IMR-90 (cell line): ENCODE measurements around the gene DUSP11. TPM values are rescaled to one million over a fixed set of nuclear protein-coding genes. Genes with fewer than 3 reads are reported as not detected.

ENCODE experiments used
- ATAC-seq: fragments of 200-7000 bp; cut with Tn5 transposase; 2 replicates; pipeline ENCODE4 v1.9.1; 2020; ENCODE audit warnings: low read depth, mild to moderate bottlenecking, moderate library complexity
- BruUV-seq: library from RNA; stranded (reverse); fragments of 400-500 nt; replicated peaks from 2 replicates; lab custom pipeline; 2021; lab: Mats Ljungman, UMichigan
- CTCF ChIA-PET: fragments of 300-600 bp; formaldehyde crosslinking; extraction: SDS; loops from one replicate; lab custom pipeline; 2021; ENCODE audit warnings: antibody characterized with exemption; lab: Yijun Ruan, JAX
- POLR2A ChIA-PET: fragments of 300-600 bp; sonication (Branson Sonifier 250); formaldehyde crosslinking; loops from one replicate; lab custom pipeline; 2022; ENCODE audit warnings: antibody characterized with exemption; ENCODE audit not compliant: unreplicated experiment; lab: Charles Lee
- DNase-seq: peaks from one replicate; pipeline ENCODE4 v3.0.0; 2013
- H2AFZ ChIP-seq: replicated peaks from 2 replicates; pipeline ENCODE3; 2013; ENCODE audit warnings: low read length, mild to moderate bottlenecking; ENCODE audit not compliant: poor library complexity
- H2AK5ac ChIP-seq: 2 replicates; pipeline ENCODE4 v1.6.1; 2013; ENCODE audit warnings: low read depth, low read length, inconsistent platforms
- H2AK9ac ChIP-seq: replicated peaks from 2 replicates; pipeline ENCODE3; 2013; ENCODE audit warnings: mild to moderate bottlenecking, low read depth, low read length, moderate library complexity; ENCODE audit not compliant: poor library complexity
- H2BK120ac ChIP-seq: 2 replicates; pipeline ENCODE4 v1.6.1; 2013; ENCODE audit warnings: low read depth, low read length, inconsistent platforms
- H2BK15ac ChIP-seq: 3 replicates; pipeline ENCODE4 v1.6.1; 2013; ENCODE audit warnings: low read depth, low read length, inconsistent platforms
- H2BK20ac ChIP-seq: 2 replicates; pipeline ENCODE4 v1.6.1; 2013; ENCODE audit warnings: low read depth, mild to moderate bottlenecking, inconsistent platforms, low read length, moderate library complexity
- H2BK5ac ChIP-seq: 2 replicates; pipeline ENCODE4 v1.6.1; 2013; ENCODE audit warnings: mild to moderate bottlenecking, low read depth, low read length, inconsistent platforms; ENCODE audit not compliant: poor library complexity, severe bottlenecking
- H3K14ac ChIP-seq: replicated peaks from 2 replicates; pipeline ENCODE4 v1.6.1; 2013; ENCODE audit warnings: low read depth, low read length, inconsistent platforms
- H3K18ac ChIP-seq: 2 replicates; pipeline ENCODE4 v1.6.1; 2013; ENCODE audit warnings: low read depth, low read length, control low read depth
- H3K23ac ChIP-seq: 2 replicates; pipeline ENCODE4 v1.6.1; 2013; ENCODE audit warnings: low read depth, low read length, inconsistent platforms
- H3K27ac ChIP-seq: 2 replicates; pipeline ENCODE4 v1.5.1; 2013; ENCODE audit warnings: mild to moderate bottlenecking, control low read depth, low read length; ENCODE audit not compliant: insufficient read depth
- H3K27me3 ChIP-seq: 2 replicates; pipeline ENCODE4 v1.6.1; 2013; ENCODE audit warnings: low read length; ENCODE audit not compliant: control insufficient read depth, insufficient read depth
- H3K36me3 ChIP-seq: 2 replicates; pipeline ENCODE4 v1.6.1; 2013; ENCODE audit warnings: low read length, mixed read lengths; ENCODE audit not compliant: control insufficient read depth, insufficient read depth
- H3K4ac ChIP-seq: 2 replicates; pipeline ENCODE4 v1.6.1; 2013; ENCODE audit warnings: low read depth, low read length, inconsistent platforms
- H3K4me1 ChIP-seq: 2 replicates; pipeline ENCODE4 v1.6.1; 2013; ENCODE audit warnings: low read length, mixed read lengths; ENCODE audit not compliant: control insufficient read depth, insufficient read depth
- H3K4me2 ChIP-seq: 2 replicates; pipeline ENCODE4 v1.6.1; 2013; ENCODE audit warnings: low read depth, mild to moderate bottlenecking, control low read depth, low read length, moderate library complexity
- H3K4me3 ChIP-seq: 2 replicates; pipeline ENCODE4 v1.5.1; 2013; ENCODE audit warnings: low read depth, mild to moderate bottlenecking, control low read depth, low read length, moderate library complexity; ENCODE audit not compliant: insufficient read depth
- H3K56ac ChIP-seq: 2 replicates; pipeline ENCODE4 v1.6.1; 2013; ENCODE audit warnings: low read length, inconsistent platforms; ENCODE audit not compliant: insufficient read depth; ENCODE audit errors: extremely low read depth
- H3K79me1 ChIP-seq, 2 experiments: 2 replicates each; pipeline ENCODE4 v1.6.1; 2013; ENCODE audit warnings: low read length in 2 of 2, inconsistent platforms in 1 of 2, low read depth in 1 of 2
- H3K9ac ChIP-seq: 2 replicates; pipeline ENCODE4 v1.6.1; 2013; ENCODE audit warnings: low read depth, low read length, control low read depth
- H3K9me1 ChIP-seq: 2 replicates; pipeline ENCODE4 v1.6.1; 2013; ENCODE audit warnings: low read length, inconsistent platforms; ENCODE audit not compliant: insufficient read depth
- H3K9me3 ChIP-seq: 2 replicates; pipeline ENCODE4 v1.6.1; 2013; ENCODE audit warnings: low read length; ENCODE audit not compliant: control insufficient read depth, insufficient read depth
- H4K20me1 ChIP-seq: 2 replicates; pipeline ENCODE4 v1.6.1; 2013; ENCODE audit warnings: low read length, inconsistent platforms; ENCODE audit not compliant: insufficient read depth
- H4K5ac ChIP-seq: 2 replicates; pipeline ENCODE4 v1.6.1; 2013; ENCODE audit warnings: mild to moderate bottlenecking, low read depth, low read length, control low read depth
- H4K8ac ChIP-seq, 2 experiments: 2 replicates each; pipeline ENCODE4 v1.6.1; 2013; ENCODE audit warnings: low read depth in 2 of 2, low read length in 2 of 2, control low read depth in 1 of 2, inconsistent platforms in 1 of 2
- H4K91ac ChIP-seq: 2 replicates; pipeline ENCODE4 v1.6.1; 2013; ENCODE audit warnings: low read depth, low read length, inconsistent platforms; ENCODE audit not compliant: insufficient read depth
- CEBPB ChIP-seq: IDR thresholded peaks from 2 replicates; pipeline ENCODE4 v1.6.1; 2012; ENCODE audit warnings: low read depth, low read length, improper control_type of control experiment
- CHD1 ChIP-seq: IDR thresholded peaks from 2 replicates; pipeline ENCODE4 v1.6.1; 2012; ENCODE audit warnings: low read depth, low read length, improper control_type of control experiment
- FOS ChIP-seq: fragments of 150-350 bp; IDR thresholded peaks from 2 replicates; pipeline ENCODE4 v1.6.1; 2016; ENCODE audit warnings: low read depth, low read length
- MAZ ChIP-seq: IDR thresholded peaks from 2 replicates; pipeline ENCODE4 v1.6.1; 2012; ENCODE audit warnings: low read depth, mild to moderate bottlenecking, low read length, improper control_type of control experiment, moderate library complexity, borderline replicate concordance
- MXI1 ChIP-seq: IDR thresholded peaks from 2 replicates; pipeline ENCODE4 v1.6.1; 2012; ENCODE audit warnings: low read depth, mild to moderate bottlenecking, low read length, moderate library complexity, borderline replicate concordance
- NFE2L2 ChIP-seq: fragments of 150-350 bp; IDR thresholded peaks from 2 replicates; pipeline ENCODE4 v1.6.1; 2016; ENCODE audit warnings: low read depth, mild to moderate bottlenecking, low read length
- RCOR1 ChIP-seq: IDR thresholded peaks from 2 replicates; pipeline ENCODE4 v1.6.1; 2012; ENCODE audit warnings: mild to moderate bottlenecking, low read length, improper control_type of control experiment; ENCODE audit not compliant: insufficient replicate concordance
- SMC3 ChIP-seq: fragments of 150-350 bp; IDR thresholded peaks from 2 replicates; pipeline ENCODE4 v1.6.1; 2016; ENCODE audit warnings: low read depth, mild to moderate bottlenecking, antibody characterized with exemption, low read length, moderate library complexity
- WGBS, 2 experiments: methylation state at CpG; one replicate each; pipeline versions ENCODE4 v1.1.5 to v1.1.7; 2013; ENCODE audit warnings: missing lambda C conversion rate in 2 of 2; ENCODE audit not compliant: insufficient read length in 1 of 2; ENCODE audit errors: extremely low coverage in 2 of 2; 5-methylcytosine and 5-hydroxymethylcytosine counted together
- dilution Hi-C: fragments of 300-500 bp; cut with HindIII; formaldehyde crosslinking; loops from one replicate; pipeline ENCODE4 v1.14.3; 2018; ENCODE audit warnings: low sequenced_read_pairs; ENCODE audit not compliant: unreplicated experiment
- in situ Hi-C: fragments of 300-500 bp; cut with MboI; formaldehyde crosslinking; loops from 3 replicates; pipeline ENCODE4 v1.14.3; 2019; ENCODE audit warnings: low sequenced_read_pairs, inconsistent platforms, mixed read lengths
- intact Hi-C: fragments of 100-400 bp; cut with micrococcal nuclease; formaldehyde crosslinking; loops from 2 replicates; pipeline ENCODE4 v1.10.0; 2022
- polyA plus RNA-seq, 3 experiments: library from polyadenylated mRNA; depleted of rRNA; stranded (reverse); fragments of >200 nt; gene quantifications; 2 replicates each; pipeline ENCODE4 v1.2.3, GENCODE V29; 2012; ENCODE audit warnings: low replicate concordance in 1 of 3
- total RNA-seq: library from RNA; depleted of rRNA; stranded (reverse); fragments of >200 nt; gene quantifications from 2 replicates; pipeline ENCODE4 v1.2.3, GENCODE V29; 2012

The DUSP11 gene
- total and polyA plus RNA-seq, 2 of the 4 experiments (the other 2 are of a cell fraction), result 22.4 to 25.6 TPM

GRCh38 chr2:73823416-73823815, 43.5 kb upstream of the DUSP11 start:
- no peaks in the 10 kb centered on the region for H3K4me1 ChIP-seq
- H3K9me1 ChIP-seq, result no peaks in the 10 kb centered on the region
- no peak overlapping the region for H3K18ac ChIP-seq
- no peak overlapping the region for H4K91ac ChIP-seq
- TF ChIP-seq FOS (no peak), RCOR1 (no peak), SMC3 (no peak), MXI1 (no peak), MAZ (no peak), NFE2L2 (no peak), CHD1 (no peak), CEBPB (no peak)
- no peak overlapping the region for H3K56ac ChIP-seq
- peaks cover 0 to 11% of the 10 kb centered on the region in 2 experiments; a peak in 1 of 4 replicates for H3K79me1 ChIP-seq
- no peaks in the 10 kb centered on the region for H4K20me1 ChIP-seq
- WGBS, 2 experiments, result no CpG with 5 or more reads among the region's 2 CpGs
- no TSS peak for BruUV-seq
- no peaks in the 10 kb centered on the region for H3K9me3 ChIP-seq
- H2BK15ac ChIP-seq, result no peak overlapping the region
- no peaks in the 10 kb centered on the region for H3K36me3 ChIP-seq
- H3K9ac ChIP-seq, result no peak overlapping the region
- H3K27ac ChIP-seq, result no peak overlapping the region
- H3K14ac ChIP-seq, result no peak overlapping the region
- no peak overlapping the region for H4K8ac ChIP-seq
- peaks cover 10% of the 10 kb centered on the region for H3K27me3 ChIP-seq
- dilution Hi-C loops, result no loop called here
- H3K23ac ChIP-seq, result no peak overlapping the region
- ATAC-seq (no peak), DNase-seq (no peak)
- no peak overlapping the region for H2BK20ac ChIP-seq
- CTCF ChIA-PET, result interaction anchor here (1.2 to 2.0 kb wide), 5 partner anchors 15 to 512 kb away, joined by 3 to 9 read pairs (median 4); no protein-coding TSS in a partner anchor
- no peak overlapping the region for H3K4me2 ChIP-seq
- no peak overlapping the region for H2AK9ac ChIP-seq
- intact Hi-C loops, result no loop called here
- H2AFZ ChIP-seq, result no peak overlapping the region
- H4K5ac ChIP-seq, result no peak overlapping the region
- POLR2A ChIA-PET, result no interaction called here
- no peak overlapping the region for H2AK5ac ChIP-seq
- in situ Hi-C loops, result loop anchor here (10.0 to 25.0 kb wide), 2 partner anchors 161 to 514 kb away; partner anchors contain the start of genes SLC4A5 and TET3
- no peak overlapping the region for H2BK120ac ChIP-seq
- H3K4ac ChIP-seq, result no peak overlapping the region
- H3K4me3 ChIP-seq, result no peak overlapping the region
- H2BK5ac ChIP-seq, result no peak overlapping the region
